ENCODE data around the gene RASSF1.

DNA sequence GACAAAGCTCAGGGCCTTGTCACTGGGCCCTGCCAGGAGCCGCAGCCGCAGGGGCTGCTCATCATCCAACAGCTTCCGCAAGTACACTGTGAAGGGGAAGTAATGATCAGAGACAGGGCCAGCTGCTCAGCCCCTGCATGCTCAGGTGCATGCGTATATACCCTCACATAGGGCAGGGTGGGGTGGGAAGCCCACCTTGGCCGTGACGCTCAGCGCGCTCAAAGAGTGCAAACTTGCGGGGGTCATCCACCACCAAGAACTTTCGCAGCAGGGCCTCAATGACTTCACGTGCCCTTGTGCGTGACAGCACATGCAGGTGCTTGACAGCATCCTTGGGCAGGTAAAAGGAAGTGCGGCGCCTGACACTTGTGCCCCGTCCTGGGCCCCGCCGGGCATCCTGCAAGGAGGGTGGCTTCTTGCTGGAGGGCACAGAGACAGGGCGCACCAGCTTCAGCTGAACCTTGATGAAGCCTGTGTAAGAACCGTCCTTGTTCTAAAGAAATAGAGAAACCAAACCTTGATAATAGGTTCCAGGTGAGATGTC is 9.2 kb downstream of the RASSF1 start:
- TF ChIP-seq, protein P1, sequence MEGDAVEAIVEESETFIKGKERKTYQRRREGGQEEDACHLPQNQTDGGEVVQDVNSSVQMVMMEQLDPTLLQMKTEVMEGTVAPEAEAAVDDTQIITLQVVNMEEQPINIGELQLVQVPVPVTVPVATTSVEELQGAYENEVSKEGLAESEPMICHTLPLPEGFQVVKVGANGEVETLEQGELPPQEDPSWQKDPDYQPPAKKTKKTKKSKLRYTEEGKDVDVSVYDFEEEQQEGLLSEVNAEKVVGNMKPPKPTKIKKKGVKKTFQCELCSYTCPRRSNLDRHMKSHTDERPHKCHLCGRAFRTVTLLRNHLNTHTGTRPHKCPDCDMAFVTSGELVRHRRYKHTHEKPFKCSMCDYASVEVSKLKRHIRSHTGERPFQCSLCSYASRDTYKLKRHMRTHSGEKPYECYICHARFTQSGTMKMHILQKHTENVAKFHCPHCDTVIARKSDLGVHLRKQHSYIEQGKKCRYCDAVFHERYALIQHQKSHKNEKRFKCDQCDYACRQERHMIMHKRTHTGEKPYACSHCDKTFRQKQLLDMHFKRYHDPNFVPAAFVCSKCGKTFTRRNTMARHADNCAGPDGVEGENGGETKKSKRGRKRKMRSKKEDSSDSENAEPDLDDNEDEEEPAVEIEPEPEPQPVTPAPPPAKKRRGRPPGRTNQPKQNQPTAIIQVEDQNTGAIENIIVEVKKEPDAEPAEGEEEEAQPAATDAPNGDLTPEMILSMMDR (conservative IDR thresholded peaks at IDR 0.05) = no peak
- no peak for TF ChIP-seq ZFX (IDR thresholded peaks at IDR 0.05)
